Medulla oblongata (tissue), 1 donor: ENCODE measurements around the gene INAFM2.

Experiments used
- DNase-seq: peaks from one replicate; pipeline ENCODE4 v3.0.0-alpha.2; 2015; ENCODE audit errors: extremely low spot score

Gene INAFM2

DNA sequence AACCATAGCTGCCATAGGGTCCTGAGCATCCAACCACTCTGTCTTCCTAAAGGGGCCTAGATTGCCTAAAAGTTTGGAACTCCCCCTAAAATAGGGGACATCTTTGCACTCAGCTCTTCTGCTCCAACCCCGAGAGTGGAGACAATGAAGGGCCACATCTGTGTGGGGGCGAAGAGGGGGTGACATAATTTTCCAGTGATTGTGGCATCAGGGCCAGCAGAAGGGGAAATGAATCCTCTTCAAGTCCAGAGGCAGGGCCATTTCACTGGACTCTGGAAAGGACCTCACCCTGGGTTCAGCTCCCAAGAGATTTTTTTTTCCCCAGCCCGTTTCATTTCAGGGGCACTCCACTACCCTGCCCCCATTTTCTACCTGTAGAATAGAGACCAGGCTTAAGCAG is 36.0 kb upstream of the INAFM2 start:
- no peak for DNase-seq

- no peak for DNase-seq
Measured at GRCh38 chr15:40287968-40288367, 35.5 kb upstream of the INAFM2 start.

DNA sequence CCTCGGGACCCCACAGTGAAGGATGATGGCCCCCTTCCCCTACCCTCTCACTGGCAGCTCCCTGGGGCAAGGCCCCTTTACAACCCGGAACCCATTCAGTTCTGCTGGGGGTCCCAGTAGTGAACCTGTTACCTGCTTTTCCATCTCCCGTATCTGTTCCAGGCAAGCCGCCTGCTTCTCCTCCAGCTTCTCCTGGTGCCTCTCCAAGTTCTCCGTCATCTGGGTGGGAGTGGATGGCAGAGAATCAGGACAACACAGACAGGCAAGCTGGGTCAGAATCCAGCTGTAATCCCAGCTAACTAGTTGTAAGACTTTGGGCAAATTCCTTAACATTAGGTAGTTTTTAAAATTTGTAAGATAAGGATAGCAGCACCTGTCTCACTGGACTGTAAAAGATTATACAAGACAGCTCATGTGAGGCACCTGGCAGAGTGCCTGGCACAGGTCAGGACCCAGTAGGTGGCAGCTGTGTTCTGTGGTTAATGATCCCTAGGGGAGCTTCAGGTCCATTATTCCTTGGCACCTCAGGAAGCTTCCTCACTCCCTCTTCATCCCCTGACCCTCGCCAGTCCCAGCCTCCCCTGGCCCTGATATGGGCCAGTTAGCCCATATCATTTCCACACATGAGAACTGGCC is 34.2 kb upstream of the INAFM2 start:
- DNase-seq = no peak

DNA sequence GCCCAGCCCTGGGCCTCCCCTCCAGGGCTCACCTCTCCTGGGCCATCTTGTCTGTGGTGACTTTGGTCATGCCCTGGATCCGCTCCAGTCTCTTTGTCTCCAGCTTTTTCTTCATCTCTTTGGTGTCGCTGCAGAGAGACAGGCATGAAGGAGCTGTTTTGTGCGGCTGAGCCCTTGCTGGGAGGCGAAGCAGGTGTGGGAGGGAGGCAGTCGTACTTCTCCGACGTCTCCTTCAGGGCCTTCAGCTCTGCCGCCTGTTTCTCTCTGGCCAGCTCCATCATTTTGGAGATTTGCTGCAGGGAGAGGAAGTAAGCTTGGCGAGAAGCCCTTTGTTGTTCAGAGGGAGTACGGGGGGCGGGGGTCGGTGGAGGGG is 33.0 kb upstream of the INAFM2 start:
- no peak for DNase-seq

DNA sequence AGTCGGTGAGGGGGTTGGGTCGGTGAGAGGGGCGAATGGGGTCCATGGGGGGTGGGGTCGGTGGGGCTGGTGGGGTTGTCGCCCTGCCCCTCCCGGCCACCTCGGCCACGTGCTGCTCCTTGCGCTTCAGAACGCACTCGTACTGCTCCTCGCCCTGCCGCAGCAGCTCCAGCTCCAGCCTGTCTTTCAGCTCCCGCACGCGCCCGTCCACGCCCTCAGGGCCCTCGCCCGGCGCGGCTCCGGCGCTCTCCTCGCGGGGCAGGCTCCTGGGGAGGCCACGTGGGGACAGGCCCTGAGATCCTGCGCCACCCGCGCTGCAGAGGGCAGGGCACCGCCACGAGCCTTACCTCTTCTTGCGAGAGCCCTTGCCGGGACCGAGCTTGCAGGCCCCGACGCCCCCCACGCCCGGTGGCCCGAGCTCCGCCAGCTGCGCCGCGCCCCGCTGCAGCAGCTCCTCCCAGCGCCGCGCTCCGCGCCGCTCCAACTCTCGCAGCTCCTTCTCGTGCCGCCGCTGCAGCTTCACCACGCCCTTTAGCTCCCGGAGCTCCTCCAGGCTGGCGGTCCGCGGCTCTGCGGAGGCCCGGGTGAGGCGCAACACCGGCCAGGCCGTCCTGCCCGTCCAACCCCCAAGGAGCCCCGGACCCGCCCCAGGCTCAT is 32.4 kb upstream of the INAFM2 start:
- no peak for DNase-seq

- no peak for DNase-seq
Measured at GRCh38 chr15:40292246-40292645, 31.2 kb upstream of the INAFM2 start.

DNA sequence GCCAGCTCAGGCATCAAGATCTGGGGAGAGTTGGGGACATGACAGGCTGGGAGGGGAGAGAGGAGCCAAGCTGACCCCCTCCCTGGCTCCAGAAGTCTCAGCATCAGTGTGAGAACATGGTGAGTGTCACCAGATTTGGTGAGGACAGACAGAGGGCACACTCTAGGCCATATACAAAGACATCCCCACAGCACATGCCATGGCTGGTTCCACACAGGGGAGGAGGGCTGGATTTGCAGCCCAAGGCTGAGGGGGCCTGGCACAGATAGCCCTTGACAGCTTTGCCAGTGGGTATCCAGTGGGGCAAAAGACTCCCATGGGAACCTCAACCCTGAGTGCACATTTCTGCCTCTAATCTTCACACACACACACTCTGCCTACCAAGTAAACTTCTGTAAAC is 30.5 kb upstream of the INAFM2 start:
- no peak for DNase-seq

- DNase-seq = no peak
Measured at GRCh38 chr15:40293905-40294895, 29.3 kb upstream of the INAFM2 start.

DNA sequence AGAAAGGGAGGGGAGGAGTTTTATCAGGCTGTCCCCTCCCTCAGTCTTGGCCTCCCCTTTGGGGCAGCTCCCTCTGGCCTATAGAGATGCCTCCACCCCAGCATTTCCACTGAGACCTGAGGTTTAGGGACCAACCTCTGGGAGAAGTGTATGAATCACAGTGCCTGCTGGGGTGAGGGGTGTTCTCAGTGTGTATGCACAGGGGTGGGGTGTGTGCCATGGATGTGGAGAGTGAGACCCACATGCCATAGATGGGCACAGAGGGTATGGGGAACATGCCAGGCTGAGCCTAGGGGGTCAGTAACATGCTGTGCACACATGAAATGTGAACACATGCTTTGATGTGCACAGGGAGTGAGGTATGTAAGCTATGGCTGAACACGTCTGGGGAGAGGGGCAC is 28.2 kb upstream of the INAFM2 start:
- no peak for DNase-seq

DNA sequence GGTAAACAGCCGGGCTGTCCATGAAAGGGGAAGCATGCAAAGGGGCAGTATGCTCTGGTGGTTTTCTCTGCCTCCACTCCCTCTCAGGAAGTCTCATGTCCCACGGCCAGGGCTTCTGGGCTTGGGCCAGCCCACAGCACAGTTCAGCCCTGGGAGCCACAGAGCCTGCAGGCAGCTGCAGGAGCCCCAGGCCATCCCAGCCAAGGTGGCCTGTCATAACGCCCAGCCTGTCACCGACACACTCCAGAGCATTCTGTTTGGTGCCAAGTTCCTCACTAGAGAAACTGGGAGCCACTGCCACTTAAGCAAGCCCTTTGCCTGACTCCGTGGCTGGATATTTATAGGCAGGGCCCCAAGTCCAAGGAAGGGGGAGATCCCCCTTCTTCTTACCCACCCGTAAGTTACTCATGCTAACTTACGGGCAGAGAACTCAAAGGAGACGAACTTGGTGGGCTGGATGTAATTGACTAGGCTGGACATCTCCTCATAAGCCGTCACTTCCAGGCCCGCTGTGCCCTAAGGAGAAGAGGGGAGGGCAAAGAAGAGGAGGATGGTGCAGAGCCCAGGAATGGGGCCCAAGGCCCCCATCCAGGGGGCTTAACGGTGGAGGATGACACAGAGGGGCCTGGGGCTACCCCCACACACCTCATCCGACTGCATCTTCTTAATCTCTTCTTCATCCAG is 27.5 kb upstream of the INAFM2 start:
- no peak for DNase-seq

DNA sequence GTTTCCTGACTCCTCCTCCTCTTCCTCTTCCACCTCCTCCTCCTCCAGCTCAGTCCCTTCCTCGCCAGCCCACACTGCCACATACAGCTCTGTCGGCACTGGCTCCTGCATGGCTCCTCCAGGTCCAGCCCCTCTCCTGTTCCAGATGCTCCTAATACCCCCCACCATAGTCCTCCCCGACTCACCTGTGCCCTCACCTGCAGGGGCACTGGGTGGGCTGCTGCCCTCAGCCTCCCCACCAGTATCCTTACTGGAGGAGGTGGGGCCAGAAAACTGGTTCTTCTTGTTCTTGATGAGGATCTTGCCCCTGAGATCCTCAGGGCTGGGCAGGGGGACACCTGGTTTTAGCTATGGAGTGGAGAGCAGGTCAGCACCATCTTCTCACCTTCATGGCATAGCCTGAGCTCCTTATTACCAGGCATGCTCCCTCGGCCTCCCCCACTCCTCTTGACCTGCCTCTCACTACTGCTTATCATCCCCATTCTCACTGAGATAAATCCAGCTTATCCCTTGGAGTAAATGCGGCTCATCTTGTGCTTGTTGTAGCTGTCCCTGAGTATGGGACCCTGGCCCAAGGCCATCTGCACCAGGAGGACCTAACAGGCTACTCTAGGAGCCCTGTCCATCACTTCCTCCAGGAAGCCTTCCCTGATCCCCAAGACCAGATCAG is 26.8 kb upstream of the INAFM2 start:
- no peak for DNase-seq

DNA sequence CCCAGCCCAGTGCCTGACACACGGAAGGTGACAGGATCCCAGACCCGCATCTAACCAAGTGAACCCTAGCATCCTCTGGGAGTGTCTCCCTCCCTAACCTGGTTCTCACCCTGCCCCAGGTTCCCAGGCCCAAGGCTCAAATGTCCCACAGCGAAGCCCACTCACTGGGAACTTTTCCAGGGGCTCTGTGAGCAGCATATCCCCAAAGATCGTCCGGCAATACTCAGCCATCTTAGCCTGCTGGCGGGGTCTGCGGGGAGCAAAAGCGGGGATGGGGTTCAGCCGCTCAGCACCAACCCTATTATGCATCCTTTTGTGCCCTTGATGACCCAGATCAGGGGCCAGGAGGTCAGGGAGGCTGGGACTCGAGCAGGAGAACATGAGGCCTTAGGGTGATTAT is 26.1 kb upstream of the INAFM2 start:
- no peak for DNase-seq

- DNase-seq = no peak
Measured at GRCh38 chr15:40298216-40298935, 25.1 kb upstream of the INAFM2 start.

DNA sequence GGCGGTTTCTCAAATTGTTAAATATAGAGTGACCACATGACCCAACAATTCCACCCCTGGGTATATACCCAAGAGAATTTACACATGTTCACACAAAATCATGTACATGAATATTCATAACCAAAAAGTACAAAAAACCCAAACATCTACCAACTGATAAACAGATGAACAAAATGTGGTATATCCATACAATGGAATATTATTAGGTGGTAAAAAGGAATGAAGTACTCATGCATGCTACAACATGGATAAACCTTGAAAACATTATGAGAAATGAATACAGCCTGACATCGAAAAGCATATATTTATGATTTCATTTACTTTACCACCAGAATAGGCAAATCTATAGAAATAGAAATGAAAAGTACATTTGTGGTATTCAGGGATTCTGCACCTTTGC is 23.1 kb upstream of the INAFM2 start:
- DNase-seq = no peak

GRCh38 chr15:40300771-40301170 is 22.7 kb upstream of the INAFM2 start:
- DNase-seq = no peak

- DNase-seq = no peak
Measured at GRCh38 chr15:40301467-40302179, 21.9 kb upstream of the INAFM2 start.

- DNase-seq = no peak
Measured at GRCh38 chr15:40302288-40302886, 21.1 kb upstream of the INAFM2 start.

DNA sequence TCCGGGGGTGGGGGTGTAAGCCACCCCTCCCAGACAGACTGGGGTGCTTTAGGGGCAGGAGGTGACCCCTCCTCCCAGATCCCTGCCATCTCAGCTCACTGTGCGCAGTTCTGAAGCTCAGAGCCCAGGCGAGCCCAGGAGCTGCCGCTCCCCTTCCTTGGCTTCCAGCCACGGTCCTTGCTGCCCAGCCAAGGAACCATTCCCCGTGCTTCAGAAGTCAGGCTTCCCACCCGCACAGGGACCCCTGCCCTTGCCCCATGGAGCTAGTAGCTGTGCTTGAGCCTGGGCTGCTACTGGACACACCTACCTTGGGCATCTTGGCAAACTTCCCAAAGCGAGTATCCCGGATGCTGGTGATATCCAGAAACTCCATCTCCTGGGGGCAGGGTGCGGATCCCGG is 20.5 kb upstream of the INAFM2 start:
- DNase-seq = no peak

- no peak for DNase-seq
Measured at GRCh38 chr15:40303576-40303975, 19.9 kb upstream of the INAFM2 start.

GRCh38 chr15:40305281-40305680 is 18.2 kb upstream of the INAFM2 start:
- no peak for DNase-seq
